ENCODE measurements around the gene KHDRBS1.

Gene KHDRBS1

GRCh38 chr1:31981456-31981839, 32.2 kb upstream of the KHDRBS1 start:
- TF ChIP-seq, protein P1, sequence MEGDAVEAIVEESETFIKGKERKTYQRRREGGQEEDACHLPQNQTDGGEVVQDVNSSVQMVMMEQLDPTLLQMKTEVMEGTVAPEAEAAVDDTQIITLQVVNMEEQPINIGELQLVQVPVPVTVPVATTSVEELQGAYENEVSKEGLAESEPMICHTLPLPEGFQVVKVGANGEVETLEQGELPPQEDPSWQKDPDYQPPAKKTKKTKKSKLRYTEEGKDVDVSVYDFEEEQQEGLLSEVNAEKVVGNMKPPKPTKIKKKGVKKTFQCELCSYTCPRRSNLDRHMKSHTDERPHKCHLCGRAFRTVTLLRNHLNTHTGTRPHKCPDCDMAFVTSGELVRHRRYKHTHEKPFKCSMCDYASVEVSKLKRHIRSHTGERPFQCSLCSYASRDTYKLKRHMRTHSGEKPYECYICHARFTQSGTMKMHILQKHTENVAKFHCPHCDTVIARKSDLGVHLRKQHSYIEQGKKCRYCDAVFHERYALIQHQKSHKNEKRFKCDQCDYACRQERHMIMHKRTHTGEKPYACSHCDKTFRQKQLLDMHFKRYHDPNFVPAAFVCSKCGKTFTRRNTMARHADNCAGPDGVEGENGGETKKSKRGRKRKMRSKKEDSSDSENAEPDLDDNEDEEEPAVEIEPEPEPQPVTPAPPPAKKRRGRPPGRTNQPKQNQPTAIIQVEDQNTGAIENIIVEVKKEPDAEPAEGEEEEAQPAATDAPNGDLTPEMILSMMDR (conservative IDR thresholded peaks at IDR 0.05; ENCODE audit: low read depth, low read length) = no peak
- H3K4me3 ChIP-seq (ENCODE audit: low read length) = no peak overlapping the region
- DNase-seq (ENCODE audit: low read depth) = no peak

GRCh38 chr1:31981972-31982371, 31.7 kb upstream of the KHDRBS1 start:
- TF ChIP-seq, protein P1 (conservative IDR thresholded peaks at IDR 0.05; ENCODE audit: low read depth, low read length) = no peak
- DNase-seq (ENCODE audit: low read depth) = no peak
- H3K4me3 ChIP-seq (ENCODE audit: low read length) = no peak overlapping the region

- no peak overlapping the region for H3K4me3 ChIP-seq (ENCODE audit: low read length)
- DNase-seq (ENCODE audit: low read depth) = no peak
- TF ChIP-seq, protein P1 (conservative IDR thresholded peaks at IDR 0.05; ENCODE audit: low read depth, low read length) = no peak
Measured at GRCh38 chr1:31984419-31985347, 29.0 kb upstream of the KHDRBS1 start.

- H3K4me3 ChIP-seq (ENCODE audit: low read length) = no peak overlapping the region
- DNase-seq (ENCODE audit: low read depth) = no peak
- TF ChIP-seq, protein P1 (conservative IDR thresholded peaks at IDR 0.05; ENCODE audit: low read depth, low read length) = no peak
Measured at GRCh38 chr1:31985430-31985829, 28.2 kb upstream of the KHDRBS1 start.

GRCh38 chr1:31987135-31987619, 26.5 kb upstream of the KHDRBS1 start:
- DNase-seq (ENCODE audit: low read depth) = no peak
- H3K4me3 ChIP-seq (ENCODE audit: low read length) = no peak overlapping the region
- TF ChIP-seq, protein P1 (conservative IDR thresholded peaks at IDR 0.05; ENCODE audit: low read depth, low read length) = no peak

DNA sequence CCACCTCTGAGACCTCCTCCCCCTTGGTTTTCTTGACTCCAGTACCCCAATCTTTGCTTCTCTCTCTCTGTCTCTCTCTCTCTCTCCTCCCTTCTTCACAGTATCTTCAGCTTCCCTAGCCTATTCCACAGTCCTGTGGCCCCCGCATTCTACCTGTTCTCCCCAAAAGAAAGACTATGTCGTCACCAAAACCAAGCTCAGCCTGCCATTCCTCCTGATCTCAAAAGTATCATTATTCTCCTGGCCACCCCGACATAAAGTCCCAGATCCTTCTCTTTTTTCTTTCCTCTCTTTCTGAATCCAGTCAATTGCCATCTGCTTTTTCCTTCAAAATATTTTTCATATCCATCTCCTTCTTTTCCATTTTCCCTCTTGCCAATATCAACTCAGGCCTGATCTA, 23.7 kb upstream of the KHDRBS1 start:
- no peak overlapping the region for H3K4me3 ChIP-seq (ENCODE audit: low read length)
- TF ChIP-seq, protein P1 (conservative IDR thresholded peaks at IDR 0.05; ENCODE audit: low read depth, low read length) = no peak
- DNase-seq (ENCODE audit: low read depth) = no peak

DNA sequence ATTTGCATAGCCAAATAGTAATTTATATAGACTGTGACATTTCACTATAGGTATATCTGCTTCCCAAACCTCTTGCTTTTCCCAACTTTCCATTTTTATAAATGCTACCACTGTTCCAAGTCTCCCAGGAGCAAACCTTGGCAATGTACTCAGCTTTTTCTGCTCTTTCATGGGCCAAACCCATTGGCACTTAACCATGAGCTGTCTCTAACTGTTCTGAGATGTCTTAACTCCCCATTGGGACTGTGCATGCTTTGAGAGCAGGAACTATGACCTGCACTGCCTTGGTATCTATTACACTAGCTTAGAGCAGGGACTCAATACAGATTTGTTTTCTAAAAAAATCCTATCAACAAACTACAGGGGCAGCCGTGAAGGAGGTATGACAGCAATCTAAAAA, 22.5 kb upstream of the KHDRBS1 start:
- TF ChIP-seq, protein P1 (conservative IDR thresholded peaks at IDR 0.05; ENCODE audit: low read depth, low read length) = no peak
- no peak overlapping the region for H3K4me3 ChIP-seq (ENCODE audit: low read length)
- no peak for DNase-seq (ENCODE audit: low read depth)
